GM12873 (cell line): Measurements from ENCODE around the gene SHKBP1.

ENCODE experiments used
- CTCF ChIP-seq: IDR thresholded peaks from 2 replicates; pipeline ENCODE4 v1.5.1; 2012; ENCODE audit warnings: low read depth, mild to moderate bottlenecking, moderate library complexity, low read length, control low read depth; ENCODE audit not compliant: insufficient read depth; ENCODE audit errors: missing control alignments

The SHKBP1 gene

GRCh38 chr19:40589591-40590429, 13.1 kb downstream of the SHKBP1 start:
- TF ChIP-seq CTCF: no peak

- TF ChIP-seq CTCF: no peak
These were observed 14.0 kb downstream of the SHKBP1 start for GRCh38 chr19:40590464-40591265.

- no peak for TF ChIP-seq CTCF
These were observed 15.5 kb downstream of the SHKBP1 start for GRCh38 chr19:40592170-40592569.

GRCh38 chr19:40594255-40594654, 17.6 kb downstream of the SHKBP1 start:
- TF ChIP-seq CTCF: no peak

- TF ChIP-seq CTCF: no peak
These were observed 18.0 kb downstream of the SHKBP1 start for GRCh38 chr19:40594657-40595091.

GRCh38 chr19:40596608-40597328, 20.1 kb downstream of the SHKBP1 start:
- TF ChIP-seq CTCF: no peak
